HepG2 (cell line): ENCODE results near the gene MYLK. TPM values are rescaled to one million over a fixed set of nuclear protein-coding genes. Genes with fewer than 3 reads are reported as not detected.

Experiments used
- ATAC-seq: fragments of 200-7000 bp; cut with Tn5 transposase; 3 replicates; pipeline ENCODE4 v1.9.1; 2020; ENCODE audit warnings: mild to moderate bottlenecking, moderate library complexity
- BruUV-seq: library from RNA; stranded (reverse); fragments of 400-500 nt; replicated peaks from 2 replicates; lab custom pipeline; 2021; lab: Mats Ljungman, UMichigan
- CTCF ChIA-PET: fragments of 300-600 bp; formaldehyde crosslinking; extraction: SDS; loops from one replicate; lab custom pipeline; 2021; ENCODE audit warnings: low total read pairs, inconsistent platforms, low intra/inter-chr PET ratio; lab: Yijun Ruan, JAX
- POLR2A ChIA-PET: fragments of 350-600 bp; sonication (Branson Sonifier 250); formaldehyde crosslinking; loops from one replicate; lab custom pipeline; 2020; ENCODE audit warnings: antibody characterized with exemption, inconsistent platforms; lab: Yijun Ruan, JAX
- DNase-seq: peaks from one replicate; pipeline ENCODE4 v3.0.0-alpha.2; 2015; ENCODE audit warnings: low spot score
- FAIRE-seq: peaks from 3 replicates; lab custom pipeline; 2011; peaks lifted over from hg19 to GRCh38; lab: Jason Lieb, UNC
- H2AFZ ChIP-seq: one replicate; pipeline ENCODE4 v1.6.1; 2011; ENCODE audit warnings: low read length, inconsistent platforms
- H3K27ac ChIP-seq: fragments of 300-600 bp; 3 replicates; pipeline ENCODE4 v1.8.0; 2011; ENCODE audit warnings: mixed run types, mild to moderate bottlenecking, mixed read lengths, low read length, inconsistent platforms; ENCODE audit not compliant: insufficient read depth; ENCODE audit errors: extremely low read length
- H3K27me3 ChIP-seq, 2 experiments: fragments of 200-600 bp in 1 of 2; 2 replicates in 1 of 2; 3 replicates in 1 of 2; pipeline versions ENCODE4 v1.6.0 to v1.8.0; 2011; ENCODE audit warnings: low read length in 2 of 2, mild to moderate bottlenecking in 2 of 2, moderate library complexity in 2 of 2, inconsistent platforms in 1 of 2; ENCODE audit not compliant: insufficient read depth in 2 of 2, control insufficient read depth in 1 of 2
- H3K36me3 ChIP-seq, 2 experiments: fragments of 200-600 bp in 1 of 2; replicated peaks in 1 of 2; 2 replicates in 1 of 2; 3 replicates in 1 of 2; pipeline versions ENCODE4 v1.5.1 to v1.8.0; 2011; ENCODE audit warnings: low read length in 2 of 2, inconsistent platforms in 1 of 2; ENCODE audit not compliant: insufficient read depth in 2 of 2, control insufficient read depth in 1 of 2
- H3K4me1 ChIP-seq: 2 replicates; pipeline ENCODE4 v1.5.1; 2012; ENCODE audit warnings: low read length, inconsistent platforms; ENCODE audit not compliant: insufficient read depth
- H3K4me2 ChIP-seq: 2 replicates; pipeline ENCODE4 v1.6.0; 2011; ENCODE audit warnings: low read depth, low read length, inconsistent platforms
- H3K4me3 ChIP-seq, 3 experiments: fragments of 200-600 bp in 1 of 3; sonication (generic), shearing (Covaris generic) in 1 of 3; replicated peaks in 1 of 3; 2 replicates each; pipeline ENCODE4 v1.5.1; 2011 to 2016; ENCODE audit warnings: low read length in 3 of 3, inconsistent platforms in 2 of 3, low read depth in 2 of 3, mild to moderate bottlenecking in 2 of 3, control low read depth in 1 of 3, mixed read lengths in 1 of 3; ENCODE audit not compliant: insufficient read depth in 1 of 3
- H3K79me2 ChIP-seq: one replicate; pipeline ENCODE4 v1.6.1; 2011; ENCODE audit warnings: low read length, inconsistent platforms; ENCODE audit not compliant: insufficient read depth
- H3K9ac ChIP-seq: 2 replicates; pipeline ENCODE4 v1.6.0; 2011; ENCODE audit warnings: mild to moderate bottlenecking, low read depth, low read length, inconsistent platforms; ENCODE audit not compliant: insufficient read depth
- H3K9me3 ChIP-seq: 2 replicates; pipeline ENCODE4 v1.5.1; 2012; ENCODE audit warnings: mild to moderate bottlenecking, low read length
- H4K20me1 ChIP-seq: 2 replicates; pipeline ENCODE4 v1.6.0; 2011; ENCODE audit warnings: inconsistent platforms, mild to moderate bottlenecking, low read length, moderate library complexity; ENCODE audit not compliant: insufficient read depth
- CEBPG ChIP-seq: IDR thresholded peaks from 2 replicates; pipeline ENCODE4 v1.6.1; 2016
- E2F2 ChIP-seq: sonication (generic); formaldehyde crosslinking; IDR thresholded peaks from 2 replicates; pipeline ENCODE4 v1.4.0; 2020; ENCODE audit warnings: missing genetic modification reagents, borderline replicate concordance
- IKZF1 ChIP-seq: fragments of 450-650 bp; IDR thresholded peaks from 2 replicates; pipeline ENCODE4 v1.7.1; 2016
- MAZ ChIP-seq, 2 experiments: sonication (generic) in 1 of 2; formaldehyde crosslinking in 1 of 2; IDR thresholded peaks; 2 replicates each; pipeline versions ENCODE4 v1.5.0 to v1.6.1; 2012 to 2020; ENCODE audit warnings: low read depth in 2 of 2, mild to moderate bottlenecking in 2 of 2, borderline replicate concordance in 1 of 2, improper control_type of control experiment in 1 of 2, low read length in 1 of 2, missing genetic modification reagents in 1 of 2, moderate library complexity in 1 of 2
- ZNF768 ChIP-seq: sonication (generic); formaldehyde crosslinking; IDR thresholded peaks from 2 replicates; pipeline ENCODE4 v1.4.0; 2020; ENCODE audit warnings: missing genetic modification reagents
- WGBS: methylation state at CpG from one replicate; pipeline ENCODE4 v1.1.6; 2017; ENCODE audit warnings: low lambda C conversion rate; 5-methylcytosine and 5-hydroxymethylcytosine counted together
- in situ Hi-C: cut with HindIII; loops from 2 replicates; pipeline ENCODE4 v1.10.0; 2017; ENCODE audit warnings: low pct_unique_long_range_greater_than_20kb; ENCODE audit not compliant: extremely low pct_ligation_motif_present
- intact Hi-C: fragments of 100-400 bp; cut with micrococcal nuclease; formaldehyde crosslinking; loops from one replicate; pipeline ENCODE4 v1.10.0; 2022; ENCODE audit not compliant: unreplicated experiment
- polyA plus RNA-seq, 8 experiments: library from polyadenylated mRNA; depleted of rRNA in 3 of 8; stranded (reverse) in 7 of 8; unstranded in 1 of 8; fragments of >200 nt; fragmentation: Illumina TruSeq in 4 of 8; extraction: Trizol in 4 of 8; gene quantifications; 2 replicates each; pipeline versions ENCODE4 v1.2.1 to v1.2.3, GENCODE V29; 2011 to 2016; ENCODE audit warnings: low read depth in 4 of 8, missing spikeins in 1 of 8, mixed read lengths in 1 of 8; ENCODE audit not compliant: insufficient read depth in 1 of 8
- total RNA-seq, 5 experiments: library from RNA; depleted of rRNA; stranded (reverse); fragments of >200 nt; fragmentation: Illumina TruSeq; extraction: Trizol; gene quantifications; 2 replicates each; pipeline ENCODE4 v1.2.3, GENCODE V29; 2016; ENCODE audit warnings: low read depth in 1 of 5
- TF ChIP-seq, protein P1 (sequence below): sonication (generic); formaldehyde crosslinking; IDR thresholded peaks from 2 replicates; pipeline ENCODE4 v1.4.0; 2020; ENCODE audit warnings: missing genetic modification reagents, borderline replicate concordance

Gene MYLK
- total and polyA plus RNA-seq, 2 of the 13 experiments (the other 11 are each of a cell fraction or from before 2014, with no cell fraction given) = 10.6 to 34.9 TPM

- Histone ChIP-seq H3K4me3 (no peak overlapping the region), H3K27me3 (no peaks in the 10 kb centered on the region), H3K4me1 (peaks cover 50% of the 10 kb centered on the region), H3K79me2 (peaks cover 37% of the 10 kb centered on the region)
- ATAC-seq = no peak
- CTCF ChIA-PET = no interaction called here
- in situ Hi-C loops = no loop called here
- intact Hi-C loops = no loop called here
- no peak for DNase-seq
- TF ChIP-seq MAZ (IDR thresholded peaks at IDR 0.05; ENCODE audit: borderline replicate concordance, low read depth, low read length) (no peak), MAZ (CRISPR knock-in tag; IDR thresholded peaks at IDR 0.05; ENCODE audit: low read depth) (no peak), E2F2 (CRISPR knock-in tag) (no peak), ZNF768 (CRISPR knock-in tag) (no peak), CEBPG (CRISPR knock-in tag) (no peak), IKZF1 (no peak)
- TF ChIP-seq, protein P1, sequence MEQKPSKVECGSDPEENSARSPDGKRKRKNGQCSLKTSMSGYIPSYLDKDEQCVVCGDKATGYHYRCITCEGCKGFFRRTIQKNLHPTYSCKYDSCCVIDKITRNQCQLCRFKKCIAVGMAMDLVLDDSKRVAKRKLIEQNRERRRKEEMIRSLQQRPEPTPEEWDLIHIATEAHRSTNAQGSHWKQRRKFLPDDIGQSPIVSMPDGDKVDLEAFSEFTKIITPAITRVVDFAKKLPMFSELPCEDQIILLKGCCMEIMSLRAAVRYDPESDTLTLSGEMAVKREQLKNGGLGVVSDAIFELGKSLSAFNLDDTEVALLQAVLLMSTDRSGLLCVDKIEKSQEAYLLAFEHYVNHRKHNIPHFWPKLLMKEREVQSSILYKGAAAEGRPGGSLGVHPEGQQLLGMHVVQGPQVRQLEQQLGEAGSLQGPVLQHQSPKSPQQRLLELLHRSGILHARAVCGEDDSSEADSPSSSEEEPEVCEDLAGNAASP (CRISPR knock-in tag) = no peak
- TF ChIP-seq, all 625 proteins: peak for 0
- Histone ChIP-seq H3K4me2 (no peak overlapping the region), H3K27ac (no peak overlapping the region), H3K9ac (no peak overlapping the region), H3K36me3 (peaks cover 14 to 31% of the 10 kb centered on the region in 2 experiments), H2AFZ (no peak overlapping the region), H3K9me3 (no peaks in the 10 kb centered on the region), H4K20me1 (no peaks in the 10 kb centered on the region)
- POLR2A ChIA-PET = no interaction called here
- FAIRE-seq = no peak
- no TSS peak for BruUV-seq
- WGBS = 93% methylated on average over 9 of the region's 9 CpGs
Measured at GRCh38 chr3:123793425-123793824, 90.7 kb downstream of the MYLK start.
